Measurements from ENCODE around the gene LIN7B. TPM values are rescaled to one million over a fixed set of nuclear protein-coding genes. Genes with fewer than 3 reads are reported as not detected.
A peak's percentile ranks its signal among the peaks of the same experiment; 100 is the strongest.

The LIN7B gene
- total RNA-seq, 1 experiment from 2014 or later, result 2.6 TPM

- ChIA-PET CTCF (interaction anchor here (0.9 to 1.6 kb wide), 3 partner anchors 40 to 42 kb away, joined by 3 read pairs; no protein-coding TSS in a partner anchor), POLR2A (interaction anchor here (0.7 to 1.7 kb wide), 4 partner anchors 8 to 294 kb away, joined by 3 to 8 read pairs (median 4); partner anchors contain the start of gene LIN7B)
- no peak for TF ChIP-seq CTCF (IDR thresholded peaks at IDR 0.05; ENCODE audit: unreplicated experiment)
- H3K4me1 Mint-ChIP-seq (ENCODE audit: insufficient read depth, unreplicated experiment), result peaks cover 7% of the 10 kb centered on the region
- peaks cover 17% of the 10 kb centered on the region for H3K9me3 Mint-ChIP-seq (ENCODE audit: unreplicated experiment)
- H3K36me3 Mint-ChIP-seq (ENCODE audit: insufficient read depth, unreplicated experiment), result no peaks in the 10 kb centered on the region
- intact Hi-C loops (cut with micrococcal nuclease), result loop anchor here (5.0 kb wide), 1 partner anchor 40 kb away; no protein-coding TSS in a partner anchor
- no TSS peak for BruUV-seq (replicated peaks)
- H3K27ac Mint-ChIP-seq (ENCODE audit: low read depth, unreplicated experiment), result peak within 1 kb of the TSS; percentile 36
- H3K27me3 Mint-ChIP-seq (ENCODE audit: insufficient read depth, unreplicated experiment), result no peaks in the 10 kb centered on the region
- DNase-seq (ENCODE audit: unreplicated experiment), result peak; percentile 88
- H3K4me3 Mint-ChIP-seq (ENCODE audit: unreplicated experiment), result peak within 1 kb of the TSS; percentile 82
Measured at GRCh38 chr19:49157445-49158224, 43.5 kb downstream of the LIN7B start, which contains the start of gene TRPM4. TSS of gene TRPM4 (plus strand) at chr19:49157792. CDS start at chr19:49157867, 75 bp downstream.

- Mint-ChIP-seq H3K4me3 (ENCODE audit: unreplicated experiment) (no peak overlapping the region), H3K27me3 (ENCODE audit: insufficient read depth, unreplicated experiment) (no peaks in the 10 kb centered on the region)
- POLR2A ChIA-PET, result interaction anchor here (0.9 kb wide), 1 partner anchor 10 kb away, joined by 3 read pairs; no protein-coding TSS in a partner anchor
Measured at GRCh38 chr19:49160450-49161189, 46.5 kb downstream of the LIN7B start.

GRCh38 chr19:49161987-49162386 is 47.8 kb downstream of the LIN7B start:
- H3K27ac Mint-ChIP-seq (ENCODE audit: low read depth, unreplicated experiment), result no peak overlapping the region
- no TSS peak for BruUV-seq (replicated peaks)
- no peaks in the 10 kb centered on the region for H3K27me3 Mint-ChIP-seq (ENCODE audit: insufficient read depth, unreplicated experiment)
- peaks cover 7% of the 10 kb centered on the region for H3K4me1 Mint-ChIP-seq (ENCODE audit: insufficient read depth, unreplicated experiment)
- no peak for DNase-seq (ENCODE audit: unreplicated experiment)
- POLR2A ChIA-PET, result no interaction called here
- TF ChIP-seq CTCF (IDR thresholded peaks at IDR 0.05; ENCODE audit: unreplicated experiment), result no peak
- no peaks in the 10 kb centered on the region for H3K9me3 Mint-ChIP-seq (ENCODE audit: unreplicated experiment)
- H3K36me3 Mint-ChIP-seq (ENCODE audit: insufficient read depth, unreplicated experiment), result no peaks in the 10 kb centered on the region
- no peak overlapping the region for H3K4me3 Mint-ChIP-seq (ENCODE audit: unreplicated experiment)
- CTCF ChIA-PET, result interaction anchor here (1.4 kb wide), 1 partner anchor 37 kb away, joined by 7 read pairs; no protein-coding TSS in a partner anchor
- intact Hi-C loops (cut with micrococcal nuclease), result no loop called here

More at GRCh38 chr19:49160450-49161189, 46.5 kb downstream of the LIN7B start:
- H3K36me3 Mint-ChIP-seq (ENCODE audit: insufficient read depth, unreplicated experiment), result no peaks in the 10 kb centered on the region
- H3K9me3 Mint-ChIP-seq (ENCODE audit: unreplicated experiment), result no peaks in the 10 kb centered on the region
- no peak for TF ChIP-seq CTCF (IDR thresholded peaks at IDR 0.05; ENCODE audit: unreplicated experiment)
- DNase-seq (ENCODE audit: unreplicated experiment), result no peak
- CTCF ChIA-PET, result interaction anchor here (0.7 to 1.5 kb wide), 3 partner anchors 43 to 497 kb away, joined by 3 to 5 read pairs (median 3); no protein-coding TSS in a partner anchor
- H3K4me1 Mint-ChIP-seq (ENCODE audit: insufficient read depth, unreplicated experiment), result peaks cover 7% of the 10 kb centered on the region
- intact Hi-C loops (cut with micrococcal nuclease), result no loop called here
- no TSS peak for BruUV-seq (replicated peaks)
- H3K27ac Mint-ChIP-seq (ENCODE audit: low read depth, unreplicated experiment), result no peak overlapping the region

Data from MCF 10A (cell line).